HG02642 (cell line): ENCODE results near the gene LRRC73.
"Not testable (repeated sequence)": the region's sequence is repeated elsewhere in the genome, so short reads cannot be mapped to it uniquely, and the experiment has no call there.

Source experiments
- ATAC-seq: cut with Tn5 transposase; IDR thresholded peaks from one replicate; pipeline ENCODE4 v1.9.1; 2021; ENCODE audit warnings: mild to moderate bottlenecking; ENCODE audit not compliant: unreplicated experiment, poor library complexity

The LRRC73 gene, protein sequence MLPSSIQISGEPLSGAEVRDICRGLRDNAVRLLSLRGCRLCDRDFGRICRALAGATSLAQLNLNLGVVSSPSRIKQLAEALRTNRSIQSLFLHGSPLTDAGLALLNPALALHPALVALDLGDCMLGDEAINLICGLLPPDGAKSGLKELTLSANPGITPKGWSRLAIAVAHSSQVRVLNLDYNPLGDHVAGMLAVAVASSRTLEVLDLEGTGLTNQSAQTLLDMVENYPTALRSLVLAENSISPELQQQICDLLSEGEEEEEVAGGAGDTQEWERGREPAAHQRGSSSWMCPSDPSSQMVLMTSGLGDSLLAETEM

DNA sequence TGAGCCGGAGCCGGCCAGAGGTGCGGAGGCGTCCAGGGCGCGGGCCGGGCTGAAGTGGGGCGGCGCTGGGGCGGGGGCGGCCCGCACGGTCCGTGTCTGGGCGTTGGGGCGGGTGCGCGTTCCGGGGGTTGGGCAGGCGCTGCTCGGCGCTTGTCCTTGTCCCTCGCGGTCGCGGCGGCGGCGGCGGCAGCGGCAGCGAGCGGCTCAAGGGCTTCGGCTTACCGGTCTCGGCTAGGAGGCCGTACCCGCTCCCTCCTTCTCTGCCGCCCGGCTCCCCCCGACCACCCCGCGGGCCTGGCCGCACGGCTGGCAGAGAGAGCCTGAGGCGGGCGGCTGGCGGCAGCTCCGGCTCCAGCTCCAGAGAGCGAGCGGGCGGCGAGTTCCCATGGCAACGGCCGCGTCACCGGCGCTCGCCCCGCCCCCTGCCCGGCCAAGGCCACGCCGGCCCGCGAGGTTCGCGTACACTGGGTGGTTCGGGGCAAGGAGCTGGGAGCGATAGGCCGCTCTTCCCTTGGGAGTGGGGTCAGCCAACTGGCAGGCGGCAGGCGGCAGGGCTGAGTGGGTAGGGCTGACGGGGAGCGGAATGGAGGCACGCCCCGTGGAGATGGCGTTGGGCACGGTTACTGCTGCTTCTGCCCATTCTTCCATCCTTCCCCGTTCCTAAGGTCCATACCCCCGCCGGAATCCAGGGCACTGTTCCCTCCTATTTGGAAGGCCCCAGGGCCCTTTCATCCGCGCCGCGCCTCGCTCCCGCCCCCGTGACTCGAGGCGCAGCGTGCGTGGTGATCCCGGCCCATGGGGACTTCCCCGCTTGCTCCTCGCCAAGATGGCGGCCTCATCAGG is at the start of gene LRRC73:
Gene LRRC73, minus strand, starts transcription at position 363 of the 843 bp plus-strand sequence. CDS start 561 bp downstream, outside the sequence.
- peak; percentile 67 for ATAC-seq

DNA sequence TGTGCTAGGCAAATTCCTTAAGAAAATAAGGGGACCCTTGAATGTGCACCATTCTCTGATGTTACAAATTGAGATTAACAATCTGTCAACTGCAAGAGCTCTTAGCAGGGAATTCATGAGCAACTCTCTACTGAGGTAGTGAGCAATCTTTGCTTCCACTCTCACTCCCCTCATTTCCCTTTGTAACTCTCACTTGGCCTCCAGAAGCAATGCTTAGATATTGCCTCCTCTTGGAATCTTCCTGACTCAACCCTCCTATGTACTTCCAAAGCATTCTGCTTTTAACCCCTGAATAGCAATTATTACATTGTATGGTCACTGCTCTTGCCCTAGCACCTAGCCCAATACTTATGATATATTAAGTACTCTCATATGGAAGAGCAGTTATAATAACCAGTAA is 49.2 kb upstream of the LRRC73 start:
- ATAC-seq = no peak

DNA sequence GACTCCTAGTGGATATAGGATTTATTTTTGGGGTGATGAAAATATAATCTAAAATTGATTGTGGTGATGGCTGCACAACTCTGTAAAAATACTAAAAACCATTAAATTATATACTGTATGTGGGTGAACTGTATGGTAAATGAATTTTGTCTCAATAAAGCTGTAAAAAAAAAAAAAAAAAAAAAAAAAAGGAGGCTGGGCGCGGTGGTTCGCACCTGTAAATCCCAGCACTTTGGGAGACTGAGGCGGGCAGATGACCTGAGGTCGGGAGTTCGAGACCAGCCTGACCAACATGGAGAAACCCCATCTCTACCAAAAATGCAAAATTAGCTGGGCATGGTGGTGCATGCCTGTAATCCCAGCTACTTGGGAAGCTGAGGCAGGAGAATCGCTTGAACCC is 47.5 kb upstream of the LRRC73 start:
- ATAC-seq = not testable (repeated sequence)

DNA sequence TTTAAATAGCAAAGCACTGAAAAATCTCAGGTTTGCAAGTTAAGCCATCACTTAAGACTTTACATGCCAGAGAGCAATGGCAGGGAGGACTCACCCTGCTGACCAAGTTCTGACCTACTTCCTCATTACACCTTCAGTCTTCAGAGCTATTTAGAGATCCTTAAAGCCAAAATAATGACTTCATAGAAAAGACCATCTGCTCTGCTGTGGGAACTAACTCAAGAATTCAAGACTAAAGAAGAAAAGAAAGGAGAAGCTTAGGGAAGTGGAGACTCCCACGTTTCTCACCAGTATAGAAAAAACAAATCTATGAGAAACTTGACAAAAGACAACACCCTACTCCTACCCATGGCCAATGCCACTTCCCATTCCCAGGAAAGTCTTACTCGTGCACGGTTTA is 37.1 kb upstream of the LRRC73 start:
- no peak for ATAC-seq

DNA sequence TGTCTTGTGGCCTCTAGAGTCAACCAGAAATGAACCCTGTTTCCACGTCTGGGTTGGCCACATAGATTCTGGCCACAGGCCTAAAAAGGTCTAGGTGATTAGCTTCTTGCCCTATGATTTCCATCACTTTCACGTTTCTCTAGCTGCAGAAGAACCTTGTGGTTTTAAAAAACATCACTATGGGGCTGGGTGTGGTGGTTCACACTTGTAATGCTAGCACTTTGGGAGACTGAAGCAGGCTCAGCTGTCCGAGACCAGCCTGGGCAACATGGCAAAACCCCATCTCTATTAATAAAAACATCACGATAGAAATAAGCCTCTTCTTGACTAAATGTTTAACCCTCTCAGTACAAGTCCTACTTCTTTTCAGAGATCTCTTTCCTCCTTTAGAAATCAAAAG is 34.3 kb upstream of the LRRC73 start:
- no peak for ATAC-seq

DNA sequence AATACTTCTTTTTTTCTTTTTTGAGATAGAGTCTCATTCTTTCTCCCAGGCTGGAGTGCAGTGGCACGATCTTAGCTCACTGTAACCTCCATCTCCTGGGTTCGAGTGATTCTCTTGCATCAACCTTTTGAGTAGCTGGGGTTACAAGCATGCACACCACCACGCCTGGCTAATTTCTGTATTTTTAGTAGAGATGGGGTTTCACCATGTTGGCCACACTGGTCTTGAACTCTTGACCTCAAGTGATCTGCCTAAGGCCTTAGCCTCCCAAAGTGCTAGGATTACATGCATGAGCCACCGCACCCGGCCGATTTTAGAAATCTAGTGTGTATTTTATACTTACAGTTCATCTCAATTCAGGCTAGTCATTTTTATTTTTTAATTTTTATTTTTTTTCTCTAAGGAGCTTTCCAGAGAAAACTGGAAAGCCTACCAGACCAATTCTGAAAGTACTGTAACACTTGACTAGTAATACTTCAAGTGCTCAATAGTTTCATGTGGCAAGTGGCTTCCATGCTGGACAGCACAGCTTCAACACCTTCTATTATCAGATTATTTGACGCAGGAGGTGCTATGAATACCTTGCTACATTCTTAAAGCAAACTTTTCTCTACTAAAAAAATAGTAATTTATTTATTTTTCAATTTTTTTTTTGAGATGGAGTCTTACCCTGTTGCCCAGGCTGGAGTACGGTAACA is 31.8 kb upstream of the LRRC73 start:
- ATAC-seq = no peak

DNA sequence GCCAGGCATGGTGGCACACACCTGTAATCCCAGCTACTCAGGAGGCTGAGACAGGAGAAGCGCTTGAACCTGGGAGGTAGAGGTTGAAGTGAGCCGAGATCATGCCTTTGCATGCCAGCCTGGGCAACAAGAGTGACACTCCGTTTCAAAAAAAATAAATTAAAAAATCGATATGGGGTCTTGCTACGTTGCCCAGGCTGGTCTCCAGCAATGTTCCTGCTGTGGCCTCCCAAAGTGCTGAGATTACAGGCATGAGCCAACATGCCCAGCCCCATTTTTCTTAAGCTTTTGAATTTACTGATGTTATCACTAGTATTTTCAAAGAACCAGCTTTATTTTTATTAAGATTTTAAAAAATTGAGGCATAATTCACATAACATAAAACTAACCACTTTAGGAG is 30.4 kb upstream of the LRRC73 start:
- no peak for ATAC-seq

DNA sequence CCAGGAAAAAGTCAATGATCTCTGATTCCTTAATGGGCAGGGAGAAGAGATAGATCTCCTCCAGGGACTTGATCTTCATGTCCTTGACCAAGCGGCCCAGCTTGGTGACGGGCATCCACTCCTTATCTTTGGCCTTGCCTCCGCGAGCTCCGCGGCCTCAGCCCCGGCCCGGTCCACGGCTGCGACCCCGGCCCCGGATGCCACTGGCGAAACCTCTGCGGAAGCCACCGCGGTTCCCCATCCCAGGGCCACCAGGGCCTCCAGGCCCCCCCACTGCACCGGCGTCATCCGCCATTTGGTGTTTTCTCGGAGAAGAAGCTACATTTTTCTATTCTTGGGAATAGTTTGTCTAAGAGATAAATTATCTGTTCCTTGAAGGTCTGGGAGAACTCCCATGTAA is 29.3 kb upstream of the LRRC73 start:
- ATAC-seq = not testable (repeated sequence)

DNA sequence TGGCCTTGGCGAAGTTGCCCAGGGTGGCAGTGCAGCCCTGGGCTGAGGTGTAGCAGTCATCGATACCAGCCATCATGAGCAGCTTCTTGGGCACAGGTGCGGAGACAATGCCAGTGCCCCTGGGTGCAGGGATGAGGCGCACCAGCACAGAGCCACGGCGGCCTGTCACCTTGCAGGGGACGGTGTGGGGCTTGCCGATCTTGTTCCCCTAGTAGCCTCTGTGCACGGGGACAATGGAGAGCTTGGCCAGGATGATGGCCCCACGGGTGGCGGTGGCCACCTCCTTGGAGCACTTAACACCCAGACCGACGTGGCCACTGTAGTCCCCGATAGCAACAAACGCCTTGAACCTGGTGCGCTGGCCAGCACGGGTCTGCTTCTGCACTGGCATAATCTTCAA is 28.8 kb upstream of the LRRC73 start:
- ATAC-seq = not testable (repeated sequence)

DNA sequence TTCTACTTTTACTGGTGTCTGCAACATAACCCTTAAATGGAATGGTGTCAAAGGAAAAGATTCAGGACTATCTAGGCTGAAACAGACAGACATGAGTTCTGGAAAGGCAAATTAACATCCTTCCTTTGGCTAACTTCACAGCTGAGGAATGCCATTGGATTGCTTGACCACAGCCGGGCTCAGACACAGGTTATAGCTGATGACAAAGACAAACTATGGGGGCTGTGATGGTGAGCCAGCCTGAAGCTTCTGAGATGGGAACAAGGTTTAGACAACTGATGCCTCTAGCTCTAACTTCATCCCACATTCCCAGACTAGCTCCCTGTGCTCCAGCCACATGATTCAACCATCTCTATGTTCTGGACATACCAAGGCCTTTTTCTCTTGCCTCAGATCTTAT is 22.1 kb upstream of the LRRC73 start:
- ATAC-seq = no peak

DNA sequence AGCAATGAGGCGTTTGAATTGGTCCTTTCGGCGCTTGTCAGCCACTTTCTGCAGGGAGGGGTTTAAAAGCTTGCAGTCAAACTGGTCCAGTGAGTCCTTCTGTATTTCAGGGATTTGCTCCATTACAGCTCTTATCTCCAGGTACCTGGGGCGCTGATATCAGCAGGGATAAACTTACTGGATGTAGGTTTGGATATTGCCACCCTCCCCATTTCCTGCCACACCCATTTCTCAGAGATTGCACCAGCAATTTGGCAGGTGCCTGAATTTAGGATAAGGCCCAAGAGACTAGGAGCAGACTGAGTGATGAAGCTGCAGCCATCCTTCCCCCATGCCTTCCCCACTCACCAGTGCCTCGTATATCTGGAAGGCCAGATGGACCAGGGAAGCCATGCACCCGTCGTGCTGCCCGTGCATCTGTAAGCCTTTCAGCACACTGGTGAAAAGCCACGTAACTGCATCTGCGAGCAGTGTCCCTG is 14.4 kb upstream of the LRRC73 start:
- no peak for ATAC-seq

DNA sequence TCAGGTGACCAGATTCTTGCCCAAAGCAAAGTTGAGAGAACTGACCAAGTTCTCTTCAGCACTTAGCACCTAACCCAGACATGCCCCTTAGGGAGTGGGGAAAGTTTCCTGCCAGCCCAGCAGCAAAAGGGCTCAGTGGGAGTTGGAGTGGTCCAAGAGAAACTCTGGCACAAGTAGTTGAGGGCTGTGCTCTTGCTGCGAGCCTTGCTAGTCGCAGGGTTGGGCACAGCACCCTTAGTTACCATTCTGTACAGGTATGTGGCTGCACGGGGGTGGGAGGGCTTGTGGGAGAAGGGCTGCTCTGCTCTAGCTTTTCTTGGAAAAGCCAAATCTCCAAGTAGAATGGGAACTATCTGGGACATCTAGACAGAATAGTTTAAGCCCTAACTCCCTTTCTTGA is 13.1 kb upstream of the LRRC73 start:
- ATAC-seq = no peak

DNA sequence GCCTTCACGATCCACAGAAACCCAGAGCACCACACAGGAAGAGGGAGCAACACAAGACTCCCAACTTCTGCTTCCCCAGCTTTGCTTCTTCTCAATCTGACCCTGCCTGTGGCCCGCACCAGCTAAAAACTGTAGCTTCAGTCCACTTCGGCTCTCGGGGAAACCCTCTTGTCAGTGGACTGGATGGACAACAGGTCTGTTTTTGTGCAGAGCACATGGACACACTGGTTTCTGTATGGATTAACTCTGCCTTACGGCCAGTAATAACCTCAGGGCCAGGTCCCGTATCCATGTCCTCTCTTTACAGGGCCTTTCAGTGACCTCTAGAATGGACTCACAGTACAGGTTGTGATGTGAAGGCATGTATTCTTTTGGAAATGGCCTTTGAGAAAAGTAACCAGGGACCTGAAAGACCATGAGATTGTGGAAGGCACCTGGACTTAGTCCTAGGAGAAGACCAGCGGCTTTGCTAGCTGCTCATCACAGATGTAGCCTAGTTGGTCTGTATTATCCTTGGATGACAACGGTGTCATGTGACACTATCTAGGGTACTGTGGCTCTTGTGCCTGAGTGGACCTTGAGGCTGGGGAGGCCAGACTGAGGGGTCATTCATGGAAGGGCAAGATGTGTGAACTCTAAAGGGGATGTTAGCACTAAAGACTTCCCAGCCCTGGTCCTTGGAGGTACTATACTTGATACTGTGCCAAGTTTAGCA is 12.6 kb upstream of the LRRC73 start:
- no peak for ATAC-seq

DNA sequence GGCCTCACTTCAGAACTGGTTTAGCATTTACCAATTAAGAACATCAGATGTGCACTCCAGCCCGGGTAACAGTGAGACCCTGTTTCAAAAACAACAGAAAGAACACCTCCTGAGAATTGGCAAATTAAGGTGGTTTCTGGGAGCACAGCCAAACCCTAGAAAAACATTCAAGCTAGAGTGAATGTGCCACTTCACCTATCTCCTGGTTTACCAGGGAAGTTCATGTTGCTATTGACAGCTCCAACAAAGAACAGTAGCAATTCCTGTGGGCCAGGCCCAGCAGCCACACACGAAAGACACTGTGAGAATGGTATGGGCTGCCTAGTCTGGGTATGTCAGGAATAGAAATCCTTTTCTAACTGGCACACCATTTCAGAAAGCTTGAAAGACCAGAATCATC is 11.7 kb upstream of the LRRC73 start:
- no peak for ATAC-seq

DNA sequence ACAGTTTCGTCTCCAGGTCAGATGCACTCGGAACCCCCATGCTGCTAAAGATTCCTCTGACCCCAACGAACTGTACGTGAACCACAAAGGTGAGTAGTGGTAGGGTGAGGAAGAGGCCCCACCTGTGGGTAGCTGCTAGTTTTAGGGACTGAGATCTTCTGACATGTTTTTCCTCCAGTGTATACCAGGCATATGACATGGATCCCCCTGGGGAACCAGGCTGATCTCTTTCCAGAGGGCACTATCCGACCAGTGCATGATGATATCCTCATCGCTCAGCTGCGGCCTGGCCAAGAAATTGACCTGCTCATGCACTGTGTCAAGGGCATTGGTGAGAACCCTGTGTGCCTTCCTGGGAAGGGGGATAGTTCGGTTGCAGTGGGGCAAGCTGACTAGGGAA is 10.0 kb upstream of the LRRC73 start:
- ATAC-seq = no peak

DNA sequence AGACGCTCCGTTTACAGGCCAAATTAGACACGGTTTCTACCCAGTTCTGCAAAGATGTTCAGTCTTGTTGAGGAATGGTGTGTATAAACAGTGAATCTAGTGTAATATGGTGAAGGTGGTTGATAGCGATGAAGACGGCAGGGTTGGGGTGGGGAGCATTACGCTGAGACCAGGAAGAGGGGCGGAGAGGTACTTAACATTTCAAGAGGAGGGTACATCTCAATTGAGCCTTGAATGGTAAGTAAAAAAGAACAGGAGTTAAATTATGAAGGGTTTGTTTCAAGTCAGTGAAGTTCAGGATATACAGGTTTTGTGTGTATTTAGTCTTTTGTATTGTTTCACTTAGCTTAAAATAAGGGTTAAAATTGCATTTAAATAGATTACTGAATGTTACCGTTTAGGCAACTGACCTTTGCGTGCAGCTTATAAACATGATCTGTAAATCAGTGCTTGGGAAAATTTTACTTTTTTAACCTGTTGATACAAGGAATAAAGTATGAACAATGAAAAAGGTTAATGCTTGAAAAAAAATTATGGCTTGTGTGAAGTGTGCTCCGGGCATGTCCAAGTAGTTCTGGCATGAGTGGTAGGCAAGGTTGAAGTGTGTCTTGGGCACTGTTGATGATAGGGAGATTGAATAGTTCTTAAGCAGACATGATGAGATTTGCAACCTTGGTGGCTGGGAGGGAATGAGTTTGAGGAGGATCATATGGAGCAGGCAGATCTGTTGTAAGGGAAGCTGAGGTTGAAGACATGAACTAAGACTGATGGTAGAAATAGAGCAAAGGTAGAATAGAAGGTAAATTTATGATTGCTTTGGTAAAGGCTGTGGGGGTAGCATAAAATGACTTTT is 7.6 kb upstream of the LRRC73 start:
- no peak for ATAC-seq

DNA sequence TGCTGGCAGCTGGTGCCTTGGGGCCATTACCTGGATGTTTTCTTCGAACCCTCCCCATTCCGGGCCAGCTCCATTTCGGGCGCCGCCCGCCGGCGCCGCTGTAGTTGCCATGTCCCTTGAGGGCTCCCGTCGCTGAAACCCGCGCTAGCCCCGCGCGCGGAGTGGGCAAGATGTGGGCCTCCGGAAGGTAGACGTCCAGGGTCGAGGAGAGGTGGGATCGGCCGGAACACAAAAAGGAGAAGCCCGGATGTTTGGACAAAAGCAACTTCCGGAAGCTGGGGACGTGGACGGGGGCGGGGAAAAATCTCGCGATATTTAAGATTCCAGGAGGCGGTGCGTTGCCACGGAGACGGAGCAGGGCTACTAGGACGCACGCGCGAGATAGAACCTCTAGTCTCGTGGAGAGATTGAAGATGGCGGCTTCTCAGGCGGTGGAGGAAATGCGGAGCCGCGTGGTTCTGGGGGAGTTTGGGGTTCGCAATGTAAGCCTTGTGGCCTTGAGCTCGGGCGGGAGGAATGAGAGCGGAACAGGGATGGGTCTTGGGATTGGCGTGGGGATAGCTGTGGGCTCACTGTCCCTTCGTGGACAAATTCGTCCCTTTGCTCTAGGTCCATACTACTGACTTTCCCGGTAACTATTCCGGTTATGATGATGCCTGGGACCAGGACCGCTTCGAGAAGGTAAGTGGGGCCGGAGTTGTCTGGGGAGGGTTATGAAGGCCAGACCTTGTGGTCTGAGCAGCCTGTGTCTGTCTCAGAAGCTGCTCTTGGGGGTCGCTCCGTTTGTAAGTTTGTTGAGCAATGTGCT is 6.8 kb upstream of the LRRC73 start, which contains the start of the genes POLR1C and YIPF3:
Gene POLR1C, plus strand, starts transcription at position 393 of the 808 bp plus-strand sequence. Its CDS starts 21 bp downstream, at position 414.
Gene YIPF3, minus strand, starts transcription at position 230 of the 808 bp plus-strand sequence. Its CDS starts 119 bp downstream, at position 111.
- peak; percentile 87 for ATAC-seq

DNA sequence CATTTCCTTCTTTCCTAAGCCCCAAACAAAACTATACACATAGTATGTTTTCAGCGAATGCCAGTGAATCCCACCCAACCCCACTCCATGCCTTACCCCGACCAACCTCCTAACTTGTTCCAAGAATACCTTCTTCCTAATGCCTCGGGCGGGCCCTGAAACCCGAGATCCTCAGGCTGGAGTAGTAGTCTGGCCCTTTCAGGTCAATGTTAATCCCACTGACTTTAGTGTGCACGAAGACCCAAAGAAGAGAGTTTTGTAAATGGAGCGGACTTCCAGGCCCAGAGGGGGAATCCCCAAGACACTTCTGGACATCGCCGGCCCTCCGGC is 6.2 kb upstream of the LRRC73 start:
- no peak for ATAC-seq
